Stromal cell of bone marrow (primary cell): ENCODE measurements around the gene HOXA6.

Source experiments
- DNase-seq: peaks from one replicate; pipeline ENCODE4 v3.0.0-alpha.2; 2012; ENCODE audit warnings: low read depth

HOXA6 gene

DNA sequence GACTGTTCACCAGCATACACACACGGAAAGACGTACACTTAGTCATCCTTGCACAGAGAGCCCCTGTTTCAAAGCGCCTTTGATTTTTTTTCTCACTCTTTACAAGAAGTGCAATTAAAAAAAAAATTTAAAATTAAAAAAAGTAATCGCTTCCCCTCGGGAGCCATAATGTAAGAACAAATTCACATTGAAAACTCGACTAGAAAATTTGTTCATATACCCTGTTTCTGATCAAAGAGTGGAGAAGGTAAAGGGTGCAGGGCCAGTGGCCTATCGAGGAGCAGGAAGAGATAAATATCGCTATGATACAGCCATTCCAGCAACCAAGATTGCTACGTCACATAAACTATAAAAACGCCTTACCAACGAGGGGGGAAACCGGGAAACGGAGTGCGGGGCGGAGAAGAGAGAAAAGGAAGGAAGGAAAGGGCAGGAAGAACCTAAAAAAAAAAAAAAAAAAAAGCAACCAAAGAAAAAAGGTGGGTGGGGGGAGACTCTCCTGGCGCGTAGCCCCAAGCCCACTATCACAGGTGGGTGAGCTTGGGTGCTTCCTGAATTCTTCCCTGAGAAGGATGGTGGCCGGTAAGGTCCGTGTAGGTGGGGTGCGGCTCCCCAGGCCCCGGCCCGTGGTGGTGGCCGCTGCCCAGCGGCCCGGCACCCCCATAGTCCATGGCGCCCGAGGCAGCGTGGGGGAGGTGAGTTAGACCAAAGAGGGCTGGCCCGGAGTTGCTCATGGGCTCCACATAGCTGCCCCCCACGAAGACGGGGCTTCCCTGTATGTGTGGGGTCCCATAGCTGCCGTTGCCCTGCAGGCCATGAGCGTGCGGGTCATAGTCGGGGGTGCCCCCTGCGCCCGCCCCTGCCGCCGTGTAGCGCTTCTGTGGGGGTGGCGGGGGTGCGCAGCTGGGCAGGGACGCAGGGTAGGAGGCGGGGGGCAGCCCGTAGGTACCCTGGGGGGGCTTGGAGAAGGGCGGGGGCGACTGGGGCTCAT, 39.9 kb downstream of the HOXA6 start:
- no peak for DNase-seq

- no peak for DNase-seq
Observed at GRCh38 chr7:27106901-27107240, 40.7 kb downstream of the HOXA6 start.

DNA sequence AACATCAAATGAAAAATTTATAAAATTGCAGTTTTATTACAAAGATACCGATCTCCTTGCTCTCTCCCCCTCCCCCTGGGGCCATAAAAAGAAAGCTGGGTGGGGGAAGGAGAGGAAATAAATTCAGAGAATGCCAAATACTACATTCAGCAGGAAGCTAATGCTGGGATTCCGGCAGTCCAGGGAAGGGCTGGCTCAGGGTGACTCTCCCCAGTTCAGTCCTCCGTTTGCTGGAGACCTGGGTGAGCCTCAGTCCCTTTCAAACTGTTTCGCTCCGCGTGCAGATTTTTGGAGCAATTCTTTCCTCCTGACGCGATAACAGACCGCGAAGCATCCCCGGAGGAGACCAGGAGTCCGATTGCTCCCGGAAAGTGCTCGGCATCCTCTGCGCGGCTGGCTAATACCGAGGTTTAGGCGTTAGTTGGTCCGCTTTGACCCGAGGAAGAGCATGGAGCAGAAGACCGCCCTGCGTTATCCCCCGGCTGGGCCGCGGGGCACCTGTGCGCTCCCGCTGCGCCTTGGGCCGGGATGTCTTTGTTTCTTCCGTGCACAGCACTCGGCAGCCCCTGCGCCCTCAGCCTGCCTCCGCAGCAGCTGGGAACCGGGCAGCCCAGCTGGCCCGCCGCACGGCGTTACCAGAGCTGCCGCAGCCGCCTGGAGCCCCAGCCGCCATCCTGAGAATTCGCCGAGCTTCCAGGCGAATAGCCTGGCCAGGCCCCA, 41.2 kb downstream of the HOXA6 start:
- no peak for DNase-seq

GRCh38 chr7:27105301-27106031, 42.1 kb downstream of the HOXA6 start:
- DNase-seq, result no peak

DNA sequence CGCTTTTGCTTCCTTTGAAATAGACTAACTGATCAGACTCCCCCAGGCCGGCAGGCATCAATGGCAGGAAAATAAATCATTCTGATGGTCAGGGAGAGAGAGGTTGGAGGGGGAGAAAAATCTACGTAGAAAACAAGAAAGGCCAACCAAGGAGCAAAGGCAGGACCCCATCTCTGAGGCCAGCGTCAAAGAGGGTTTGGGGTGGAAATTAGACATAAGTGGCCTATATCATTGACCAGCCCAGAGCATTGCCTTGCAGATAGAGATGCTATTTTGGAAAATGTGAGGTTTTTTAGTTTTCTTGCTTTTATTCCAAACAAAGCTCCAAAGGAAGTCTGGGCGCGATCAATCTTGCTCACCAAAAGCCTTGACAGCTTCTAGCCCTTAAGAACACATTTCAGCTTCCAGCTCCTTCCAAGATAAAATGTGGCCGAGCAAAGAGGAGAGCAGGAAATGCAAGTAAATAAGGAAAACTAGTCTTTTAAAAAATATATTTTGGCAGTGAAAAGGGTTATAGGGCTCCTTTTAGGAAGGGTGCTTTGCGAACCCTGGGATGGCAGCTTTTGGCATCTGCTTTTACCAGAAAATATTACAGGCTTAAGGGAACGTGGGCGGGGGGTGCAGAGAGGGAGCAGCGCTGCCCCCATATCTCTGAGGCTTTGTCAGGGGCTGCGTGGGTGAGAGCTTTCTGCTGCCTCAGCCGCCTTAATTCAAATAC, 43.1 kb downstream of the HOXA6 start:
- DNase-seq, result no peak

DNA sequence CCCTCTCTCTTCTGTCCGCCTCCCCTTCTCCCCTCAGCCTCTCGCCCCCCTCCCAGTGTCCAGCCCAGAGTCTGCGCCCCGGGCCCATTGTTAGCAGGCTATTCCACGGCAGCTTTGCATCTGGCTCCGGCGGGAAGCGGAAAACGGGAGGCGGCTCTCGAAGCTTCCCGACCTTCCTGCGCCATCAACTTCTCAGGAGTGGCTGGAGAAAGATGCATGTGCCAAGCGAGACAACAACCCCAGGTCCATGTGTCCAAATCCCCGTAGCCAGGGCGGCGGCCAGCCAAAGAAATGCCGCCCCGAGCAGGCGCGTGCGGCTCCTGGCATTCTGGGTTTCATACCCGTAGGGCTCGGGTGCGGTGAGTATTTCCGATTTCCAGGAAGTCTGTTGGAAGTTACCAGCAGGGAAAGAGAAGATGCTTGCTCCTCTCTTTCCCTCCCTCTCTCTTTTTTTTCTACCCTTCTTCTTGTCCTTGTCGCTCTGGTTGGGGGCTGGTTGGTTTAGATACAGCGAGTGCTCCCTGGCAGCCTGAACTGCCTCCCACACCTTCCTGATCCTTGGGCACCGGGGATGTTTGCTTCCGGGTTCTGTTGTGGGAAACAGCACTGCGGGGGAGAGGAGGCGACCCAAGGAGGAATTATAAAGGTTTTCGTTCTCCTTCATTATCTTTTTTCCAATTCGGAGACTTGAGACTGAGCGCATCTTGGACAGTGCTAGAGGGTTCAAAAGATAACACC, 43.9 kb downstream of the HOXA6 start:
- no peak for DNase-seq

GRCh38 chr7:27102581-27103442, 44.8 kb downstream of the HOXA6 start, which contains the start of gene HOXA2:
HOXA2 (minus strand) TSS chr7:27102683; CDS start chr7:27102500, 183 bp downstream.
- no peak for DNase-seq

GRCh38 chr7:27101957-27102580, 45.5 kb downstream of the HOXA6 start:
- DNase-seq, result no peak

DNA sequence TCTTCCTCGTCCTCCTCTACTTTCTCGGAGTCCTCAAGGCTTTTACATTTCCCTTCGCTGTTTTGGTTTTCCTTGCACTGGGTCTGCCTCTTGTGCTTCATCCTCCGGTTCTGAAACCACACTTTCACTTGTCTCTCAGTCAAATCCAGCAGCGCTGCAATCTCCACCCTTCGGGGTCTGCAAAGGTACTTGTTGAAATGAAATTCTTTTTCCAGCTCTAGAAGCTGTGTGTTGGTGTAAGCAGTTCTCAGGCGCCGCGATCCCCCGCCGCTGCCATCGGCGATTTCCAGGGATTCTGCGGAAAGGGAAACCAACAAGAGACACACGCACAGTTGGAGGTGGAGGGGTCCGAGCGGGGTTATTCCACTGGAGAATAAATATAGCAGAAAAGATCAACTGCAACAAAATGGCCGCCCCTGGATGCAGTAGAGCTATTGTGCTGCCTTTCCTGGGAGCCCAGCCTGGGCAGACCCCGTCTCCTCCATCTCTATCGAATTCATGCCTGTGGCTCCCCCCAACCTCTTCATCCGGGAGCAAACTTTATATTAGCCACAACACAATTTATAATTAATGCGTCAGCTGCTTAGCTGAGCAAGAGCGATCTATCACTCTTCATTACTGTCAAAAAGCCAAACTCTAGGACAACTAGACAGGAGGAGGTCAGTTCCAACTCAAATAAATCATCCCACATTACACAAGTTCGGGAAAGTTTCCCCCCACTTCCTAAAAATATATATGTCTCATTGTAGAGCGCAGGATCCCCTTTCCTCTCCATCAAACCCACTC, 46.2 kb downstream of the HOXA6 start:
- DNase-seq, result no peak

- DNase-seq, result no peak
Observed at GRCh38 chr7:27100694-27101170, 46.8 kb downstream of the HOXA6 start.

GRCh38 chr7:27099453-27100370, 47.9 kb downstream of the HOXA6 start:
- no peak for DNase-seq

GRCh38 chr7:27098578-27099451, 48.8 kb downstream of the HOXA6 start:
- peak; percentile 63 for DNase-seq

DNA sequence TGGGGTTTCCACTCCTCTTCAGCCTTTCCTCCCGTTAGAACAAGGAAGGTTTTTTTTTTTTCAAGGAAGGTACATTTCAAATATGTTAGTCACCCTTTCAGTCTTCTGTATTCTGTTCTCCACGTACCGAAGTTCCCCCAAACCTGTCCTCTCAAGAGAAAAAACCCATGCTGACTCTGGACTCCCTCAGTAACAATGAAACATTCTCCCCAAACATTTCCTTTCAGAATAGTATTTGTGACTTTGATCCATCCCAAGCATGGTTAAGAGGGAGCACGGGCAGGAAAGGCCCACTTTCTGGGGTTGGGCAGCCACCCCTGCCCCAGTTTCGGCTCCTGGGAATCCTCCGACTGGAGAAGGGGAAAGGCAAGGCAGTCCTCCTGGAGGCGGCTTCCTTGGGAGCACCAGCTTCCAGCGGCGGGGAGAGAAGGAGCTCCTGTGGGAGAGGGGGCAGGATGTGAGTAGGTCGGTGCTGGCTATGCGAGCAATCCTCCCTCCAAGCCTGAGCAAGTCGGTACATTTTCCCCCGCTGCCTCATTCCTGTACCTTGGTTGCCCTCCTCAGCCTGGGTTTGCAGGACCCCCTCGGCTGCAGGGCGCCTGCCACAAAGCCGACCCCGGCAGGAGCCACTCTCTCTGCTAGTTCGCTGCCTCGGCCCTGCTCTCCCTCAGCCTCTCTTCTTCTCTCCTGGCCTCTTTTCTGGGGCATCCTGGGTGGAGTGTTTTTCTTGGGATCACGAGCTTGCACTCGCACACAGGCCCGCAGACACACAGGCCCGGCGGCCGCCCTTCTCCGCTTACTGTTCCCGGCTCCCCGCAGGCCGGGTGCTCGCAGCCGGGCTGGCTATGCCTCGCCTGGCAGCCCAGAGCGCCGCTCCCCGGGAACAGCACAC, 49.6 kb downstream of the HOXA6 start:
- no peak for DNase-seq

GRCh38 chr7:27096768-27097514, 50.6 kb downstream of the HOXA6 start:
- no peak for DNase-seq
